GM18867 (cell line): ENCODE measurements around the gene DNAJC1.
"Not testable (repeated sequence)": the region's sequence is repeated elsewhere in the genome, so short reads cannot be mapped to it uniquely, and the experiment has no call there.

Experiments
- ATAC-seq: cut with Tn5 transposase; IDR thresholded peaks from one replicate; pipeline ENCODE4 v1.9.1; 2021; ENCODE audit warnings: mild to moderate bottlenecking, moderate library complexity; ENCODE audit not compliant: unreplicated experiment

Gene DNAJC1

DNA sequence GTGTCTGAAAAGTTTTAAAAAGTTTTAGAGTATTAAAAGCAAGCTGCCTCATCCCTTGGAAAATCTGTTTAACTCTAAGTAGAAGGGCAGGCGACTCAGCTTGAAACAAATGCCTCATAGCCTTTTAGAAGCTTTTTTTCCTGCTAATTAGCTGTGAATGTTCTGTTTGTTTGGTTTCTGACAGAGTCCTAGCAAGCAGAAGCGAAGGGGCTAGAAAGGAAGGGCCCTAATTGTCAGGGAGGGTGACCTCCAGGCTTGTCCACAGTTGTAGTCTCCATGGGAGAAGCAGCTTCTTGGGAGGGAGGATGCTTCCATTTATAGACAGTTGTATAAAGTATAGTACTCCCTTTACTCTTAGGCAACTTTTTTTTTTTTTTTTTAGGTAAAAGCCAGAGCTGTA lies 90.9 kb downstream of the DNAJC1 start:
- no peak for ATAC-seq

DNA sequence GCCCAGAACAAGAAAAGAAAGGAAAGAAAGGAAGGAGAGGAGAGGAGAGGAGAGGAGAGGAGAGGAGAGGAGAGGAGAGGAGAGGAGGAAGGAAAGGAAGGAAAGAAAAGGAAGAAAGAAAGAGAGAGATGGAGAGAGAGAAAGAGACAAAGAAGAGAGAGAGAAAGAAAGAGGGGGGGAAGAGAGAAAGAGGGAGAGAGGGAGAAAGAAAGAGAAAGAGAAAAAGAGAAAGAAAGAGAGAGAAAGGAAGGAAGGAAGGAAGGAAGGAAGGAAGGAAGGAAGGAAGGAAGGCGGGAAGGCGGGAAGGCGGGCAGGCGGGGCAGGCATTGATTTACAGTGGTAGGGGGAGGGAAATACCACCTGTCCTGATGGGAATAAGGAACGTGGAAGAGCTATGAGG lies 92.7 kb downstream of the DNAJC1 start:
- ATAC-seq = no peak

DNA sequence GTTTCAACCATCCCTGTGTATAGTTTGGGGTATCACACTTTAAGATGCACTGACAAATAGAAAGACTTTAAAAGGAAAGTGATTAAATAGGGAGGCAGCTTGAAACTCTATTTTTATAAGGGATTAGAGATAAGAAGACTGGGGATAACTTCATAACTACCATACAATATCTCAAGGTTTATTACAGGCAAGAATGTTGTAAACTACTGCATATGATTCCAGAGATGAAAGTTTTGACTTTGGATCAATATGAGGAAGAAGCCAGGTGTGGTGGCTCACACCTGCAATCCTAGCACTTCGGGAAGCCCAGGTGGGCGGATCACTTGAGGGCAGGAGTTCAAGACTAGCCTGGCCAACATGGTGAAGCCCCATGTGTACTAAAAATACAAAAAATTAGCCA lies 96.1 kb downstream of the DNAJC1 start:
- no peak for ATAC-seq

DNA sequence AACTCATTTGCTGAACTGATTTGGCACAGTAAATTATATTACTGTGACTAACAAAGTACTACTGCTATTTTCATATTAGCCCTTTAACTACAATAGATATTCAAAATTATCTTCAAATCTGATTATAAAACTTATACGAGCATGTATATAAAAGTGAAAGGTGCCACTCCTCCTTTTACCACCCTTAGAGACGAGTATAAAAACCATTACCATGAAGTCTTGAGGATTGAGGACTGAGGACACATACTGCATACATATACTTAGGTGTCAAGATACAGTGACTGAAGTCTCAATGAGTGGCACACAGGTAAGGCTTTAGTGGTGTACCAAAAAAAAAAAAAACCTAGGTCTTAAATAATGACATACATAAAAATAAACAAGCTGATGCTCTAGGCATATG lies 98.6 kb downstream of the DNAJC1 start:
- ATAC-seq = no peak

DNA sequence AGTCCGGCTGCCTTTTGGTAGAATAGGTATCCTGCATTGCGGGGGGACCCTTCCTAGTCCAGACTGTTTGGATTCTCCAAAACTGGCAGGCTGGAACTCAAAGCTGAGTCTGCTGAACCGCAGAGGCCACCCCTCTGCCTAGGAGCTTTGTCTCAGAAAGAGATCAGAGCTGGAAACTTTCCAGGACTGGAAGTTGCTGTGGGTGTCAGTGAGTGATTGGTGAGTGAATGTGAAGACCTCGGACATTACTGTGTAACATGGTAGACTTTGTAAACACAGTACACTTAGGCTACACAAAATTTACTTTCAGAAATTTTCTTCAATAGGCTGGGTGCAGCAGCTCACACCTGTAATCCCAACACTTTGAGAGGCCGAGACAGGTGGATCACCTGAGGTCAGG lies 103.8 kb downstream of the DNAJC1 start:
- ATAC-seq = no peak

DNA sequence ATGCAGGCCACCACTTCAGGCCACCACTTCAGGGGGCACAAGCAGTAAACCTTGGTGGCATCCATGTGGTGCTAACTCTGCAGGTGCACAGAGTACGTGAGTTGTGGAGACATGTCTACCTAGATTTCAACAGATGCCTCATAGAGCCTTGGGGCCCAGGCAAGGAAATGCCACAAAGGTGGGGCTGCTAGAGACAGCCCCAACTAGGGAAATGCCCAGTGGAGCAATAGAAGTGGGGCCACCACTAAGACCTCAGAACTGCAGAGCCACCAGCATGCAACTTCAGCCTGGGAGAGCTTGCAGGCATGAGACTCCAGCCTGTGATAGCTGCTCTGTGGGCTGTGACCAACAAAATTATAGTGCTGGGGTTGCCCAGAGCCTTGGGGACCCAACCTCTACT lies 107.6 kb downstream of the DNAJC1 start:
- no peak for ATAC-seq

DNA sequence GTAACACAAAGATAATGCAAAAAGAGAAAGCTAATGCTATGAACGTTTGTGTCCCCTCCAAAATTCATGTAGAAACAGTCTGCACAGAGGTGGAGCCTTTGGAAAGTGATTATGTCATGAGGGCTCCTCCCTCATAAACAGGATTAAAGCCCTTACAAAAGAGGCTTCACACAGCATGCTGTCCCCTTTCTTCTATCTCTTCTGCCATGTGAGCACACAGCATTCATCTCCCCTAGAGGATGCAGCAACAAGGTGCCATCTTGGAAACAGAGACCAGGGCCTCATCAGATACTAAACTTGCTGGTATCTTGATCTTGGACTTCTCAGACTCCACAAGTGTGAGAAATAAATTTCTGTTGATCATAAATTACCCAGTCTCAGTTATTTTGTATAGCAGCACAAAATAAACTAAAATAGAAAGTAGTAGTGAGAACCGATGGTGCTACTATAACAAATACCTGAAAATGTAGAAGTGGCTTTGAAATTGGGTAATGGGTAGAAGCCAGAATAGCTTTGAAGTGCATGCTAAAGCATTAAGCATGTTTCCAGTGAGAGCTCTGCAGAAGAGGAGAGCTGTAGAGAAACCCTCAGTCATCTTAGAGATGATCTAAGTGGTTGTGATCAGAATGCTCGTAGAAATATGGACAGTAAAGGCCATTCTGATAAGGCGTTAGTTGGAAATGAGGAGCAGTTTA lies 108.7 kb downstream of the DNAJC1 start:
- no peak for ATAC-seq

GRCh38 chr10:21891439-21891838 lies 112.1 kb downstream of the DNAJC1 start:
- ATAC-seq = no peak

GRCh38 chr10:21889477-21890275 lies 113.9 kb downstream of the DNAJC1 start:
- peak; percentile 33 for ATAC-seq

DNA sequence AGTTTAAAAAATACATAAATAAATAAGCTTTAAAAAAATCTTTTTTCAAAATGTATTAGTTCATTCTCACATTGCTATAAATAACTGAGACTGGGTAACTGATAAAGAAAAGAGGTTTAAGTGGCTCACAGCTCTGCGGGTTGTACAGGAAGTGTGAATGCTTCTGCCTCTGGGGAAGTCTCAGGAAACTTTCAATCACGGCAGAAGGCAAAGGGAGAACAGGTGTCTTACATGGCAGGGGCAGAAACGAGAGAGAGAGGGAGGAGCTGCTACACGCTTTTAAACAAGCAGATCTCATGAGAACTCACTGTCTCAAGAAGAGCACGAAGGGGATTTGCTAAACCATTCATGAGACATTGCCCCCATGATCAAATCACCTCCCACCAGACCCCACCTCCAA lies 114.6 kb downstream of the DNAJC1 start:
- ATAC-seq = peak; percentile 92

DNA sequence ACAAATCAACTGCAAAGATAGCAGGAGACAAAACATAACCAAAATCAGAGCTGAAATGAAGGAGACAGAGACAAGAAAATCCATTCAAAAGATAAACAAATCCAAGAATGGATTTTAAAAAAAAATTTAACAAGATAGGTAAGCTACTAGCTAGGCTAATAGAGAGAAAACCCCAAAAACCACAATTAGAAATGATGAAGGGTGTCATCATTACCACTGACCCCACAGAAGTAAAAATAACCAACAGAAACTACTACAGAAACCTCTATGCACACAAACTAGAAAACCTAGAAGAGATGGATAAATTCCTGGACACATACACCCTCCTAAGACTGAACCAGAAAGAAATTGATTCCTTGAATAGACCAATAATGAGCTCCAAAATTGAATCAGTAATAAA lies 117.6 kb downstream of the DNAJC1 start:
- ATAC-seq = no peak

GRCh38 chr10:21873198-21873597 lies 130.3 kb downstream of the DNAJC1 start:
- ATAC-seq = no peak

DNA sequence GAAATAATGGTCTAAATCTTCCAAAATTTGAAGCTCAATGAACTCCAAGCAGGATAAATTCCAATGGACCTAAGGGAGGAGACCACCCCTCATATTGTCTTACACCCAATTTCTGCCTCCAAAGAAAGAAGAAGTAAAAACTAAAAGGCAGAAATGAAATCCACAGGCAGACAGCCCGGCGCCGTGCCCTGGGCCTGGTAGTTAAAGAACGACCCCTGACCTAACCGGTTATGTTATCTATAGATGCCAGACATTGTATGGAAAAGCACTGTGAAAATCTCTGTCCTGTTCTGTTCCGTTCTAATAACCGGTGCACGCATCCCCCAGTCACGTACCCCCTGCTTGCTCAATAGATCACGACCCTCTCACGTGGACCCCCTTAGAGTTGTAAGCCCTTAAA lies 130.8 kb downstream of the DNAJC1 start:
- not testable (repeated sequence) for ATAC-seq

DNA sequence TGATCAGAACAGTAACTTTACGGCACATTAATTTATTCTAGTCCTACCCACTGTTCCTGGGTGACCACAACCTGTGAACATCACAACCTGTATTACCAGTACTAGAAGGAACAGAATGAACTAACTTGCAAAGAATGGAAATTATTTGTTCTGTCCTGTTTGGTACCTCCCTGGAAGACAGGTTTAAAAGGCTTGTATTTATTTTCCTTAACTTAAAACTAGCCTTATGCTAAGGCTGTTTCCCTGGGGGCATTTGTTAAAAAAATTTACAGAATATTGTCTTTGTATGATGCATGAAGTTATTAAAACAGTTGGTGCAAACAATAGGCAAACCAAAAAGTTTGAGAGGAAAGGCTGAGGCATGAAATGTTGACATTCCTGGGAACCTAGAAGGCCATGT lies 132.7 kb downstream of the DNAJC1 start:
- no peak for ATAC-seq

- ATAC-seq = not testable (repeated sequence)
These were observed 134.4 kb downstream of the DNAJC1 start for GRCh38 chr10:21869087-21869486.

DNA sequence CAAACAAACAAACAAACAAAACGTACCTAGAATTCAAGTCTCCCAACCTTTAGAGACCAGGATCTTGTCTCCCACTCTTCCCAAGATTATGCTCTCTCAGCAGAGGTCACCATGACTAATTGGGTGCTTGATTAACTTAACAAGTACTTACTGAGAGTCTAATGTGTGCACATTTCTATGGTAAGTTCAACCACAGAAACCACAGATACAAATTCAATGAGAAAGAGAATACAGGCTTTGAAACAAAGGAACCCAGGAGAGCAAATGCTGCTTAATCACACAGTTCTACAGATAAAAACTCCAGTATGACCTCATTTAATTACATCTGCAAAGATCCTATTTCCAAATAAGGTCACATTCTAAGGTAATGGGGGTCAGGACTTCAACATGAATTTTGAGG lies 142.8 kb downstream of the DNAJC1 start:
- no peak for ATAC-seq

DNA sequence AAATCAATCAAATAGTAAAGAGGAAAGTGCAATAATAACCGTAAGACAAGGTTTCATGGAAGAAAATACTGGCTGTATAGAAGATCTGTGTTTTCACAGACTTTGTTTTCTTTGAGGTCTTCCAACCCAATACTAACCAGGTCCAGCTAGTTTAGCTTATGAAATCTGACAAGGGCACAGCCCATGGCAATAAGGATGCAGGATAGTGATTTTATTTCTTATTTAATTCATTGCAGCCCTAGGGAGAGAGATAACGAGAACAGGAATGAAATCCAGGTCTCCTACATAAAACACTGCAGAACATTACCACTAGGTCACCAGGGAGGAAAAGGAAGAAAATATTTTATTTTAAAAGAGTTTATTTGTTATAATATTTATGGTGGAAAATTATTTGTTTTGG lies 145.1 kb downstream of the DNAJC1 start:
- no peak for ATAC-seq

DNA sequence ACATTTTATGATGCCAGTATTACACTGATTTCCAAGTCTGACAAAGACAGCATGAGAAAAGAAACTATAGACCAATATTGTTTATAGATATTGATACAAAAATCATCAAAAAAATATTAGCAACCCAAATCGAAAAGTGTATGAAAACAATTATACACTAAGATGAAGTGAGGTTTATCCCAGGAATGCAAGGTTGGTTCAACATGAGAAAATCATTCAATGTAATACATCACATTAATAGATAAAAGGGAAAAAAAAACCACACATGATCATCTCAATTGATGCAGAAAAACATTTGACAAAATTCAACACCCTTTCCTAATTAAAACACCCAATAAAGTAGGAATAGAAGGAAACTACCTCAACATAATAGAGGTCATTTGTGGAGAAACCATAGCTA lies 153.9 kb downstream of the DNAJC1 start:
- no peak for ATAC-seq

- no peak for ATAC-seq
These were observed 159.9 kb downstream of the DNAJC1 start for GRCh38 chr10:21843645-21844044.

- ATAC-seq = not testable (repeated sequence)
These were observed 162.3 kb downstream of the DNAJC1 start for GRCh38 chr10:21841273-21841672.

GRCh38 chr10:21837487-21837886 lies 166.0 kb downstream of the DNAJC1 start:
- not testable (repeated sequence) for ATAC-seq

DNA sequence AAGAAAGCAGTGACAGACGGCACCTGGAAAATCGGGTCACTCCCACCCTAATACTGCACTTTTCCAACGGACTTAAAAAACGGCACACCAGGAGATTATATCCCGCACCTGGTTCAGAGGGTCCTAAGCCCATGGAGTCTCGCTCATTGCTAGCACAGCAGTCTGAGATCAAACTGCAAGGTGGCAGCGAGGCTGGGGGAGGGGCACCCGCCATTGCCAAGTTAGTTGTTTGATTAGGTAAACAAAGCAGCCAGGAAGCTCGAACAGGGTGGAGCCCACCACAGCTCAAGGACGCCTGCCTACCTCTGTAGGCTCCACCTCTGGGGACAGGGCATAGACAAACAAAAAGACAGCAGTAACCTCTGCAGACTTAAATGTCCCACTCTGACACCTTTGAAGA lies 169.0 kb downstream of the DNAJC1 start:
- ATAC-seq = not testable (repeated sequence)

GRCh38 chr10:21832821-21833130 lies 170.8 kb downstream of the DNAJC1 start:
- ATAC-seq = no peak
